LNCAP (cell line): ENCODE measurements around the gene SYNE1.

ENCODE experiments used
- TF ChIP-seq, protein P1 (sequence below): fragments of 450-650 bp; IDR thresholded peaks from 2 replicates; pipeline ENCODE4 v1.5.1; 2017; ENCODE audit warnings: mild to moderate bottlenecking

Gene SYNE1

DNA sequence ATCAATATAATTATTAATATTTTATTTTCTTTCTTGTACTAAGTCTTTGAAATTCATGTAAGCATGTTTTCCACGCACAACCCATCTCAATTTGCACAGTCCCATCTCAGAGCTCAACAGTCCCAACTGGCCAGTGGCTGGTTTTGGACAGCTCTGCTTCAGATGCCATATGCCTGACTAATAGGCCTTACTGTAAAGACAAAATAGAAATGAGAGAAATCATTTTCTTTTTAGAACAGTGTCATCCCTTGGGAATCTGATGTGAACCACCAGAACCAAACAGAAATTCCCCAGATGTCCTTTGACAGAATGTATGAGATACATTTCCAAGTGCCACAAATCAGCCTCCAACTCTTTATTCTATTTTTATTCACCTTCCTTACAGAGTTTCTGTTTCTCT lies 490.8 kb downstream of the SYNE1 start:
- TF ChIP-seq, protein P1, sequence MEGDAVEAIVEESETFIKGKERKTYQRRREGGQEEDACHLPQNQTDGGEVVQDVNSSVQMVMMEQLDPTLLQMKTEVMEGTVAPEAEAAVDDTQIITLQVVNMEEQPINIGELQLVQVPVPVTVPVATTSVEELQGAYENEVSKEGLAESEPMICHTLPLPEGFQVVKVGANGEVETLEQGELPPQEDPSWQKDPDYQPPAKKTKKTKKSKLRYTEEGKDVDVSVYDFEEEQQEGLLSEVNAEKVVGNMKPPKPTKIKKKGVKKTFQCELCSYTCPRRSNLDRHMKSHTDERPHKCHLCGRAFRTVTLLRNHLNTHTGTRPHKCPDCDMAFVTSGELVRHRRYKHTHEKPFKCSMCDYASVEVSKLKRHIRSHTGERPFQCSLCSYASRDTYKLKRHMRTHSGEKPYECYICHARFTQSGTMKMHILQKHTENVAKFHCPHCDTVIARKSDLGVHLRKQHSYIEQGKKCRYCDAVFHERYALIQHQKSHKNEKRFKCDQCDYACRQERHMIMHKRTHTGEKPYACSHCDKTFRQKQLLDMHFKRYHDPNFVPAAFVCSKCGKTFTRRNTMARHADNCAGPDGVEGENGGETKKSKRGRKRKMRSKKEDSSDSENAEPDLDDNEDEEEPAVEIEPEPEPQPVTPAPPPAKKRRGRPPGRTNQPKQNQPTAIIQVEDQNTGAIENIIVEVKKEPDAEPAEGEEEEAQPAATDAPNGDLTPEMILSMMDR = no peak

DNA sequence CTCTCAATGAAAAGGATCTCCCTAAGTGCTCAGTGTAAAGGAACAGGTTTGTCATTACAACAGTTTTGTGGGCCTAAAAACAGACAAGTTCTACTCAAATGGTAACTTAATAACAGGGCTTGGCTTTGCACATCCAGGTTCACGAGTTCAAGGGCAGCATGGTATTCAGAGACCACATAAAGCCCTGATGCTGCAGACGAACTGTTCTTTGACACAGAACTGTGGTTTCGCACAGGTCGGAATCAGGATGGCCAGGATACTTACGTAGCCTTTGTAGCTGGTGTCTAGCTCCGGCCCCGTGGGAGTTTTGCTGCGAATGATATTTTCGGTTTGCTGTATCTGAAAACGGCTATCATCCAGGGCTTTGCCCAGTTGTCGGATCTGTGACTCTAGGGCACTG lies 493.8 kb downstream of the SYNE1 start:
- TF ChIP-seq, protein P1 = no peak

DNA sequence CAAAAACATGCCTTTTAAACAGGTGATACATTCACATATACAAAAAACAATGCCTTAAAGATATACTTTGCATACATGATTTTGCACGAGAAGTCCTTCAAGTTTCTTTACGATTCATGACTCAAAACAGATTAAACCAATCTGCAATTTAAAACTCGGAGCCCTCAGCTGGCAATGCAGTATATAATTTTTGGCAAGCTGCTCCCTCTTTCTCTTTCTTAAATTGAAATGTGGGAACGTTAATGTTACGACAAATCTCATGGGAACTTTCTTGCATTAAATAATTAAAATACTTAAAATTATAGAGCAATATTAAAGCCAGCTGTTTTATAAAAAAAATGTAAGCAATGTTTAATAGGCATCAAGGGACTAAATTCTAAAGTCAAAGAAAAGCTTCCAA lies 495.1 kb downstream of the SYNE1 start:
- TF ChIP-seq, protein P1 = no peak

DNA sequence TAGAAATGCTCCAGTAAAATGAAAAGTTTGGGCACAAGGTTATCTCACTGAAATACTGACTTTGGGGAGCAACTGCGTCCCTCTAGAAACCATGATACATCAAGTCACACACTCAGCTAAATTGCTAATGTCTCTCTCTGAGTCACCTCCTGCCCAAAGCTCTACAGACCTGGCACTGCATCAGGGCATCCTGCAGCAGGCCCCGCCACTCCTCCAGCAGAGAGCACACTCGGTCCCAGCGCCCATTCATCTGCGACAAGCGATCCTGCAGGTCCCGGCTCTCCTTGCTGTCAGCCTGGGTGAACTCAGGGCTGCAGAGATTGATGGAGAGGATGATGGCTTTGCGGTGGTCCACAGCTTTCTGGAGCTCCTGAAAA lies 500.7 kb downstream of the SYNE1 start:
- TF ChIP-seq, protein P1 = no peak

DNA sequence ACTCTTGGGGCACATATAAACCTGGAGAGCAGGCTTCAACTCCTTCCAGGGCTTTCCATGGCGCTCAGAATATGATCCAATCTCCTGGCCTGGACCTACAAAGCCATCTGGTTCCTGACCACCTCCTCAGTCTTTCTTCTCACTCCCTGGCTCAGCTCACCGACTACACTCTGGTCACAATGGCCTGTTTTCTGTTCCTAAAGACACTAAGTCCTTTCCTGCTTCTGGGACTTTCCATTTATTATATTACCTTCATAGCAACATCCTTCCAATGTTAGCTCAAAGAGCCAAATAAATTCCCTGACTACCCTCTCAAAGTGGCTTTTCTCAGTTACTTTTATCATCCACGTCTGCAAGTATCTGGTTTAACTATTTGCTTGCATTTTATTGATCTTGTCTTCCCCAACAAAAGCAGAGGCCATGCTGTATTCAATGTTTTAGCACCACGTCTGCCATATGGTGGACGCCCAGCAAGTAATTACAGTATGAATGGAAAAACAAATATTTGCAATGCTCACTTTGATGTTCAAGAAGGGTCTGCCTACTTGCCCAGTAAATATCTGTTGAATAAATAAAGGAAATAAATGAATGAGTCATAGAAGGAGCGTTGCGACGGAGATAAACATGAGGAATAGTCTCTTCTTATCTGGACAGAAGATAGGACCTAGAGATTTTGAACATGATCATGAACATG lies 501.3 kb downstream of the SYNE1 start:
- TF ChIP-seq, protein P1 = no peak

DNA sequence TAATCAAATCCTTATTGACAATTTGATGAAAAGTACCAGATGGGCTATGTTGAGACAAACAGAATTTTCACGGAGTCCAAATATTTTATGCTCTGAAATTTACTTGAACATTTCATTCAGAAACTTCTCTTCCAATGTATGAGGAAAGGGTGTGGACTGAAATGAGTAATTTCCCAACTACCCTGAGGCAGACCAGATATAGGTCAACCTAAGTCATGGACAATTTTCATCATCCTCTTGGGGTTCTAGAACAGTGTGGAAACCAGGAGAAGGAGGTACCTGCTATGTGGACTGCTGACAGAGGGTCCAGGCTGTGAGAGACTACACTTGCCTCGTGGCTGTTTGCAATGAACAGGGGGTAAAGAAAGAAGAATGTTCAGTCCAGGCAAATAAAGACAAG lies 506.7 kb downstream of the SYNE1 start:
- TF ChIP-seq, protein P1 = no peak

DNA sequence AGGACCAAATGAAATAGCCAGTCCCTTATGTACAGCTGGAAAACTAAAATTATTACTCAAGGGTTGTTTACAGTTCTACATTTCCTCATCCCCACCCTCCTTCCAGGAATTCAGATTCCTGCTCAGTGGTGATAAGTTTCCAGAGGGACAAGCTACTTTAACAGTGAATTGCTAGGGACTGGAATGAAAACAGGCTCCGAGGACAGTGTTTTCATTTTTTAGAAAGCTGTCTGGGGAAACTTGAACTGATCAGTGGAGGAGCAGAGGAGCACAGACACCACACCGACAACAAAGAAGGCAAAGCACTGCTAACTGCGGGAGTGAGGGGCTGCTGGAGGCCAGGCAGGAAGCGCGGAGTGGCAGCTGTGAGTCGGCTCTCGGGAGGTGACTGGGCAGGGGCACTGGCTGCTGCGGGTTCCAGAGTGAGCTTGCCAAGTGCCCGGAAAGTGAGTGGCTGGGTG lies 507.4 kb downstream of the SYNE1 start:
- TF ChIP-seq, protein P1 = no peak
